HEK293T (cell line): Measurements from ENCODE around the gene C2orf81.

Experiments
- CTCF ChIA-PET: fragments of 350-600 bp; formaldehyde crosslinking; extraction: SDS; loops from one replicate; lab custom pipeline; 2021; ENCODE audit warnings: antibody characterized with exemption, inconsistent platforms; lab: Yijun Ruan, JAX
- POLR2A ChIA-PET: fragments of 350-600 bp; formaldehyde crosslinking; extraction: SDS; loops from one replicate; lab custom pipeline; 2020; ENCODE audit warnings: antibody characterized with exemption, inconsistent platforms; lab: Yijun Ruan, JAX
- DNase-seq: peaks from one replicate; pipeline ENCODE4 v3.0.0; 2012; ENCODE audit warnings: mixed read lengths; ENCODE audit errors: extremely low spot score
- ARNT ChIP-seq: fragments of 450-650 bp; IDR thresholded peaks from 2 replicates; pipeline ENCODE4 v1.6.1; 2017; ENCODE audit warnings: mild to moderate bottlenecking
- BHLHE40 ChIP-seq: fragments of 450-650 bp; IDR thresholded peaks from 2 replicates; pipeline ENCODE4 v1.6.1; 2016; ENCODE audit warnings: mild to moderate bottlenecking, moderate library complexity, borderline replicate concordance
- CTBP1 ChIP-seq: fragments of 450-650 bp; IDR thresholded peaks from 2 replicates; pipeline ENCODE4 v1.6.1; 2016; ENCODE audit warnings: borderline replicate concordance
- ELF4 ChIP-seq: fragments of 450-650 bp; IDR thresholded peaks from 2 replicates; pipeline ENCODE4 v1.6.1; 2017; ENCODE audit warnings: antibody characterized with exemption
- FOXA1 ChIP-seq: fragments of 450-650 bp; IDR thresholded peaks from 2 replicates; pipeline ENCODE4 v1.6.1; 2016; ENCODE audit warnings: mild to moderate bottlenecking
- FOXK2 ChIP-seq: fragments of 450-650 bp; IDR thresholded peaks from 2 replicates; pipeline ENCODE4 v1.6.1; 2016; ENCODE audit warnings: mild to moderate bottlenecking
- FOXM1 ChIP-seq: fragments of 450-650 bp; IDR thresholded peaks from 2 replicates; pipeline ENCODE4 v1.6.1; 2017; ENCODE audit warnings: mild to moderate bottlenecking, borderline replicate concordance
- HDGF ChIP-seq: fragments of 450-650 bp; IDR thresholded peaks from 2 replicates; pipeline ENCODE4 v1.6.1; 2017; ENCODE audit warnings: antibody characterized with exemption, borderline replicate concordance
- L3MBTL2 ChIP-seq: fragments of 450-650 bp; conservative IDR thresholded peaks from 2 replicates; pipeline ENCODE4 v1.6.1; 2016; ENCODE audit warnings: mild to moderate bottlenecking
- LEF1 ChIP-seq: fragments of 450-650 bp; IDR thresholded peaks from 2 replicates; pipeline ENCODE4 v1.6.1; 2017; ENCODE audit warnings: mild to moderate bottlenecking, borderline replicate concordance
- NFRKB ChIP-seq: fragments of 450-650 bp; IDR thresholded peaks from 2 replicates; pipeline ENCODE4 v1.6.1; 2016; ENCODE audit warnings: mild to moderate bottlenecking, moderate library complexity
- PKNOX1 ChIP-seq: fragments of 450-650 bp; IDR thresholded peaks from 2 replicates; pipeline ENCODE4 v1.6.1; 2016
- SP1 ChIP-seq: fragments of 450-650 bp; IDR thresholded peaks from 2 replicates; pipeline ENCODE4 v1.6.1; 2017
- SUZ12 ChIP-seq: fragments of 450-650 bp; IDR thresholded peaks from 2 replicates; pipeline ENCODE4 v1.6.1; 2016; ENCODE audit warnings: mild to moderate bottlenecking
- TARDBP ChIP-seq: fragments of 450-650 bp; IDR thresholded peaks from 2 replicates; pipeline ENCODE4 v1.6.1; 2016
- ZNF384 ChIP-seq: fragments of 450-650 bp; IDR thresholded peaks from 2 replicates; pipeline ENCODE4 v1.6.1; 2016

Gene C2orf81

GRCh38 chr2:74438248-74438647, 16.8 kb upstream of the C2orf81 start:
- ChIA-PET POLR2A (interaction anchor here (3.6 kb wide), 1 partner anchor 17 kb away, joined by 81 read pairs; the partner anchor contains the start of genes INO80B and WBP1), CTCF (no interaction called here)
- TF ChIP-seq FOXM1 (no peak), TARDBP (no peak), SP1 (no peak), L3MBTL2 (no peak), CTBP1 (no peak), LEF1 (no peak), FOXA1 (no peak), HDGF (no peak), ZNF384 (no peak), ARNT (no peak), PKNOX1 (no peak), FOXK2 (no peak), ELF4 (no peak), NFRKB (no peak), BHLHE40 (no peak), SUZ12 (no peak)
- DNase-seq: no peak

- DNase-seq: no peak
- ChIA-PET CTCF (no interaction called here), POLR2A (no interaction called here)
- no peak for TF ChIP-seq LEF1
- no peak for TF ChIP-seq FOXA1
- TF ChIP-seq FOXK2: no peak
- TF ChIP-seq ZNF384: no peak
Measured at GRCh38 chr2:74436848-74437695, 15.7 kb upstream of the C2orf81 start.

GRCh38 chr2:74436111-74436805, 14.8 kb upstream of the C2orf81 start:
- no peak for TF ChIP-seq FOXM1
- no peak for DNase-seq
- CTCF ChIA-PET: no interaction called here
- POLR2A ChIA-PET: interaction anchor here (1.7 kb wide), 1 partner anchor 22 kb away, joined by 6 read pairs; the partner anchor contains the start of gene WBP1

- TF ChIP-seq ARNT: no peak
- TF ChIP-seq FOXM1: no peak
- no peak for TF ChIP-seq SUZ12
- TF ChIP-seq NFRKB: no peak
- TF ChIP-seq FOXA1: no peak
- TF ChIP-seq BHLHE40: no peak
- TF ChIP-seq CTBP1: no peak
- TF ChIP-seq ZNF384: no peak
- POLR2A ChIA-PET: interaction anchor here (0.9 to 3.8 kb wide), 4 partner anchors 9 to 28 kb away, joined by 3 to 18 read pairs (median 8); partner anchors contain the start of genes INO80B and WBP1
- no peak for DNase-seq
- CTCF ChIA-PET: no interaction called here
Measured at GRCh38 chr2:74430502-74430901, 9.1 kb upstream of the C2orf81 start.

- TF ChIP-seq TARDBP (no peak), SP1 (no peak), BHLHE40 (no peak), ZNF384 (no peak), SUZ12 (no peak), ARNT (no peak), FOXK2 (no peak), L3MBTL2 (no peak), HDGF (no peak), PKNOX1 (no peak), CTBP1 (no peak), NFRKB (no peak), LEF1 (no peak), FOXA1 (no peak), ELF4 (no peak), FOXM1 (no peak)
- DNase-seq: no peak
- POLR2A ChIA-PET: interaction anchor here (0.9 to 3.8 kb wide), 3 partner anchors 10 to 38 kb away, joined by 3 to 18 read pairs (median 3); partner anchors contain the start of gene INO80B
- CTCF ChIA-PET: no interaction called here
Measured at GRCh38 chr2:74429487-74430451, 8.3 kb upstream of the C2orf81 start.

GRCh38 chr2:74428675-74429074, 7.3 kb upstream of the C2orf81 start:
- no peak for DNase-seq
- ChIA-PET CTCF (no interaction called here), POLR2A (interaction anchor here (1.0 to 3.8 kb wide), 2 partner anchors 11 to 26 kb away, joined by 3 to 18 read pairs; partner anchors contain the start of gene INO80B)
- TF ChIP-seq FOXM1 (no peak), TARDBP (no peak), ARNT (no peak), BHLHE40 (no peak), ZNF384 (no peak)
